Endothelial cell of umbilical vein (primary cell): ENCODE measurements around the gene CIB2. TPM values are rescaled to one million over a fixed set of nuclear protein-coding genes. Genes with fewer than 3 reads are reported as not detected.

ENCODE experiments used
- BruUV-seq: library from RNA; stranded (reverse); fragments of 400-500 nt; replicated peaks from 2 replicates; lab custom pipeline; 2021; lab: Mats Ljungman, UMichigan
- CTCF ChIA-PET: fragments of 300-600, 350-600 bp; sonication (Branson Sonifier 250); formaldehyde crosslinking; loops from one replicate; lab custom pipeline; 2021; ENCODE audit warnings: antibody characterized with exemption, inconsistent platforms; lab: Charles Lee
- POLR2A ChIA-PET: fragments of 300-600, 350-600 bp; sonication (Branson Sonifier 250); formaldehyde crosslinking; loops from one replicate; lab custom pipeline; 2021; ENCODE audit warnings: antibody characterized with exemption, inconsistent platforms; lab: Charles Lee
- DNase-seq: peaks from one replicate; pipeline ENCODE4 v3.0.0-alpha.2; 2011; ENCODE audit warnings: low read depth, low spot score
- FAIRE-seq: peaks from 2 replicates; lab custom pipeline; 2011; peaks lifted over from hg19 to GRCh38; lab: Jason Lieb, UNC
- H2AFZ ChIP-seq: 2 replicates; pipeline ENCODE4 v1.6.0; 2012; ENCODE audit warnings: low read depth, low read length, control low read depth, inconsistent platforms
- H3K27ac ChIP-seq: 2 replicates; pipeline ENCODE4 v1.5.1; 2011; ENCODE audit warnings: low read depth, mild to moderate bottlenecking, control low read depth, low read length, moderate library complexity; ENCODE audit not compliant: insufficient read depth
- H3K27me3 ChIP-seq, 2 experiments: 2 replicates each; pipeline versions ENCODE4 v1.6.0 to v1.6.1; 2011; ENCODE audit warnings: low read length in 2 of 2, mixed read lengths in 1 of 2; ENCODE audit not compliant: control insufficient read depth in 2 of 2, insufficient read depth in 2 of 2
- H3K36me3 ChIP-seq, 2 experiments: 2 replicates in 1 of 2; 3 replicates in 1 of 2; pipeline ENCODE4 v1.5.1; 2011; ENCODE audit warnings: low read length in 2 of 2, mild to moderate bottlenecking in 1 of 2, moderate library complexity in 1 of 2; ENCODE audit not compliant: control insufficient read depth in 2 of 2, insufficient read depth in 2 of 2; ENCODE audit errors: extremely low read depth in 1 of 2
- H3K4me1 ChIP-seq: 3 replicates; pipeline ENCODE4 v1.5.1; 2011; ENCODE audit warnings: mild to moderate bottlenecking, low read length; ENCODE audit not compliant: control insufficient read depth, insufficient read depth; ENCODE audit errors: extremely low read depth
- H3K4me2 ChIP-seq: 2 replicates; pipeline ENCODE4 v1.6.1; 2011; ENCODE audit warnings: low read length, control low read depth, mixed read lengths; ENCODE audit not compliant: insufficient read depth
- H3K4me3 ChIP-seq, 3 experiments: fragments of 200-600 bp in 1 of 3; sonication (generic), shearing (Covaris generic) in 1 of 3; replicated peaks in 1 of 3; 2 replicates each; pipeline ENCODE4 v1.5.1; 2011 to 2016; ENCODE audit warnings: control low read depth in 3 of 3, low read length in 3 of 3, mild to moderate bottlenecking in 2 of 3, inconsistent platforms in 1 of 3, low read depth in 1 of 3, moderate library complexity in 1 of 3; ENCODE audit not compliant: insufficient read depth in 1 of 3
- H3K79me2 ChIP-seq: 2 replicates; pipeline ENCODE4 v1.6.0; 2012; ENCODE audit warnings: low read length, inconsistent platforms; ENCODE audit not compliant: control insufficient read depth, insufficient read depth
- H3K9ac ChIP-seq: replicated peaks from 2 replicates; pipeline ENCODE3; 2011; ENCODE audit warnings: low read length, control low read depth; ENCODE audit not compliant: insufficient read depth; ENCODE audit errors: extremely low read depth
- H3K9me1 ChIP-seq: replicated peaks from 3 replicates; pipeline ENCODE4 v1.6.0; 2011; ENCODE audit warnings: mild to moderate bottlenecking, low read length; ENCODE audit not compliant: control insufficient read depth, insufficient read depth; ENCODE audit errors: extremely low read depth
- H3K9me3 ChIP-seq: replicated peaks from 2 replicates; pipeline ENCODE4 v1.5.1; 2012; ENCODE audit warnings: low read length, inconsistent platforms; ENCODE audit not compliant: control insufficient read depth, insufficient read depth
- H4K20me1 ChIP-seq: replicated peaks from 2 replicates; pipeline ENCODE3; 2011; ENCODE audit warnings: mild to moderate bottlenecking, low read length; ENCODE audit not compliant: control insufficient read depth, insufficient read depth; ENCODE audit errors: extremely low read depth
- CTCF ChIP-seq, 2 donors: IDR thresholded peaks; 1 replicate in 1 of 2; 2 replicates in 1 of 2; pipeline ENCODE4 v1.5.1; 2011; ENCODE audit warnings: low read length in 2 of 2, mild to moderate bottlenecking in 2 of 2, moderate library complexity in 2 of 2, control low read depth in 1 of 2, inconsistent platforms in 1 of 2, low read depth in 1 of 2; ENCODE audit not compliant: insufficient read depth in 1 of 2; ENCODE audit errors: extremely low read depth in 1 of 2
- EZH2 ChIP-seq: IDR thresholded peaks from 2 replicates; pipeline ENCODE4 v1.6.1; 2012; ENCODE audit warnings: borderline replicate concordance, low read depth, mild to moderate bottlenecking, moderate library complexity, low read length, inconsistent platforms; ENCODE audit not compliant: severe bottlenecking
- FOS ChIP-seq: IDR thresholded peaks from 2 replicates; pipeline ENCODE4 v1.6.1; 2011; ENCODE audit warnings: mild to moderate bottlenecking, low read length, moderate library complexity, borderline replicate concordance; ENCODE audit not compliant: insufficient read depth
- GATA2 ChIP-seq: IDR thresholded peaks from 2 replicates; pipeline ENCODE4 v1.7.0; 2011; ENCODE audit warnings: low read depth, mild to moderate bottlenecking, moderate library complexity, mixed read lengths, low read length; ENCODE audit not compliant: insufficient read length, insufficient read depth
- JUN ChIP-seq: IDR thresholded peaks from 2 replicates; pipeline ENCODE4 v1.6.1; 2011; ENCODE audit warnings: borderline replicate concordance, low read depth; ENCODE audit not compliant: insufficient read length, insufficient read depth
- MYC ChIP-seq: IDR thresholded peaks from one replicate; pipeline ENCODE4 v1.6.1; 2011; ENCODE audit warnings: mild to moderate bottlenecking, low read depth, low read length
- POLR2A ChIP-seq: IDR thresholded peaks from 2 replicates; pipeline ENCODE4 v1.6.1; 2012; ENCODE audit warnings: low read depth, mild to moderate bottlenecking, control low read depth, low read length
- POLR2AphosphoS5 ChIP-seq: IDR thresholded peaks from 2 replicates; pipeline ENCODE4 v1.6.1; 2012; ENCODE audit warnings: low read depth, mild to moderate bottlenecking, control low read depth, low read length, moderate library complexity; ENCODE audit not compliant: insufficient read depth
- dilution Hi-C: fragments of 300-500 bp; cut with MboI; formaldehyde crosslinking; loops from one replicate; pipeline ENCODE4 v1.15.0; 2019; ENCODE audit warnings: low sequenced_read_pairs; ENCODE audit not compliant: extremely low pct_ligation_motif_present
- intact Hi-C: fragments of 100-400 bp; cut with micrococcal nuclease; formaldehyde crosslinking; loops from one replicate; pipeline ENCODE4 v1.10.0; 2022
- polyA plus RNA-seq, 4 experiments: library from polyadenylated mRNA; depleted of rRNA in 3 of 4; stranded (reverse) in 3 of 4; unstranded in 1 of 4; fragments of >200 nt; gene quantifications; 2 replicates each; pipeline versions ENCODE4 v1.2.1 to v1.2.3, GENCODE V29; 2011 to 2012; ENCODE audit warnings: missing spikeins in 1 of 4
- total RNA-seq: library from RNA; stranded (reverse); gene quantifications from 2 replicates; pipeline ENCODE4 v1.2.3, GENCODE V29; 2021
- TF ChIP-seq, protein P1 (sequence below): IDR thresholded peaks from 2 replicates; pipeline ENCODE4 v1.6.1; 2011; ENCODE audit not compliant: insufficient read depth, insufficient read length

The CIB2 gene
- total and polyA plus RNA-seq, 2 donors (not counting 3 experiments of a cell fraction or from before 2014, with no cell fraction given): 4.0 to 7.7 TPM

DNA sequence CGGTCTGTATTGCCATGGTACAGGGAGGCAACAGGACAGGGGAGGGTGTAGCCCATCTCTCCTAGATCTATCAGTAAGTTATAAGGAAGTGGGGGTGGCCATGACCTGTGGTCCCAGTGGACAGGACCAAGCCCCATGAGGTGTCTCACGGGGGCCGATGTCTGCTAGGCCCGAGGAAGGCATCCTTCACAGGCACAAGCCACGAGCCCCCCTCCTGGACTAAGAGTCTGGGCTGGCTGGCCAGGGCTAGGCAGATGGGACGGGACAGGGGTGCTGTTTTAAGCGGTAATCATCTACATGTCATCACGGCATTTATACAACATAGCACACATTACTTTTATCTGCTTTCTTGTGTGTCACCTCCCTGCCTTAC is 51.2 kb downstream of the CIB2 start:
- POLR2A ChIA-PET: no interaction called here

GRCh38 chr15:78079298-78080087 is 51.8 kb downstream of the CIB2 start:
- DNase-seq (no peak), FAIRE-seq (no peak)
- H3K79me2 ChIP-seq: peaks cover 22% of the 10 kb centered on the region
- no peak overlapping the region for H3K4me2 ChIP-seq
- POLR2A ChIA-PET: no interaction called here
- dilution Hi-C loops (no loop called here), intact Hi-C loops (no loop called here)
- CTCF ChIA-PET: interaction anchor here (0.8 to 2.5 kb wide), 5 partner anchors 12 to 29 kb away, joined by 3 to 12 read pairs (median 3); no protein-coding TSS in a partner anchor
- H3K4me1 ChIP-seq: peaks cover 17% of the 10 kb centered on the region
- H3K36me3 ChIP-seq: no peaks in the 10 kb centered on the region
- H4K20me1 ChIP-seq: no peaks in the 10 kb centered on the region
- H2AFZ ChIP-seq: no peak overlapping the region
- no peaks in the 10 kb centered on the region for H3K27me3 ChIP-seq
- H3K4me3 ChIP-seq: no peak overlapping the region
- no peak for TF ChIP-seq MYC
- no peak for TF ChIP-seq CTCF (IDR thresholded peaks at IDR 0.05; ENCODE audit: extremely low read depth in 1 of 2, insufficient read depth in 1 of 2, low read depth in 1 of 2, low read length in 2 of 2)
- TF ChIP-seq GATA2: no peak
- TF ChIP-seq POLR2A: no peak
- TF ChIP-seq FOS: no peak
- no peak for TF ChIP-seq POLR2AphosphoS5
- TF ChIP-seq, protein P1, sequence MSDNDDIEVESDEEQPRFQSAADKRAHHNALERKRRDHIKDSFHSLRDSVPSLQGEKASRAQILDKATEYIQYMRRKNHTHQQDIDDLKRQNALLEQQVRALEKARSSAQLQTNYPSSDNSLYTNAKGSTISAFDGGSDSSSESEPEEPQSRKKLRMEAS: no peak
- no peak for TF ChIP-seq JUN
- TF ChIP-seq EZH2: no peak
- no TSS peak for BruUV-seq
- H3K9me1 ChIP-seq: no peaks in the 10 kb centered on the region
- no peak overlapping the region for H3K27ac ChIP-seq
- no peaks in the 10 kb centered on the region for H3K9me3 ChIP-seq
- no peak overlapping the region for H3K9ac ChIP-seq

More for the DNA sequence above, 51.2 kb downstream of the CIB2 start:
- no peak for FAIRE-seq
- no peak for DNase-seq
- Histone ChIP-seq H3K9me1 (no peaks in the 10 kb centered on the region), H3K79me2 (peaks cover 16% of the 10 kb centered on the region), H3K4me1 (peaks cover 13% of the 10 kb centered on the region), H3K9me3 (no peaks in the 10 kb centered on the region), H4K20me1 (no peaks in the 10 kb centered on the region), H3K36me3 (no peaks in the 10 kb centered on the region), H3K9ac (no peak overlapping the region), H3K27ac (no peak overlapping the region), H3K4me3 (no peak overlapping the region), H3K27me3 (no peaks in the 10 kb centered on the region), H2AFZ (no peak overlapping the region), H3K4me2 (no peak overlapping the region)
- CTCF ChIA-PET: interaction anchor here (0.8 to 0.9 kb wide), 2 partner anchors 18 to 28 kb away, joined by 3 read pairs; no protein-coding TSS in a partner anchor
- intact Hi-C loops (no loop called here), dilution Hi-C loops (no loop called here)
- BruUV-seq: no TSS peak
- TF ChIP-seq GATA2 (no peak), MYC (no peak), FOS (no peak)
- TF ChIP-seq, protein P1: no peak
